GF-D8 (cell line): Measurements from ENCODE around the gene IL1RAPL1.

Experiments
- DNase-seq: peaks from one replicate; lab custom pipeline; 2025; lab: John Stamatoyannopoulos, UW

Gene IL1RAPL1

GRCh38 chrX:29902004-29902403, 1314.8 kb downstream of the IL1RAPL1 start:
- no peak for DNase-seq

GRCh38 chrX:29903360-29903759, 1316.1 kb downstream of the IL1RAPL1 start:
- DNase-seq, result no peak

- DNase-seq, result no peak
Observed at GRCh38 chrX:29911673-29912072, 1324.4 kb downstream of the IL1RAPL1 start.

GRCh38 chrX:29913647-29914046, 1326.4 kb downstream of the IL1RAPL1 start:
- DNase-seq, result no peak

DNA sequence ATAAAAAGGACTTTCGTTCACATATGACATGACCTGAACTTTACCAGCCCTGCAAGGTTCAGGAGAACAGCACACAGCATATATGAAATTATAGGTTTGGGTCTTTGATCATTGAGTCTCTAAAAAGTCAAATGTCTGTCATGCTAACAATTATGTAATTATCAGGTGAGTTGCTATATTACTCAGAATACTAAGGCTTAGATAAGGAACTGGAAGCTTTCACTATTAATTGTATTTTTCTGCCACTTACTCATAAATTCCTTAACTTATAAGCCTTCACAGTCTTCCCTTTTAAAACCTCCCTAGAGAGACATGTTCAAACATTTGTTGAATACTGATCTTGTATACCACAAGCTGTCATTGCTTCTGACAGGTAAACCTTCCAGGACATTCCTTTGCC, 1335.4 kb downstream of the IL1RAPL1 start:
- no peak for DNase-seq

- no peak for DNase-seq
Observed at GRCh38 chrX:29926056-29926455, 1338.8 kb downstream of the IL1RAPL1 start.

GRCh38 chrX:29926659-29927058, 1339.4 kb downstream of the IL1RAPL1 start:
- no peak for DNase-seq

GRCh38 chrX:29935455-29935854, 1348.2 kb downstream of the IL1RAPL1 start:
- DNase-seq, result no peak

- DNase-seq, result no peak
Observed at GRCh38 chrX:29940750-29941149, 1353.5 kb downstream of the IL1RAPL1 start.

GRCh38 chrX:29941287-29941686, 1354.0 kb downstream of the IL1RAPL1 start:
- DNase-seq, result no peak

GRCh38 chrX:29947225-29947624, 1360.0 kb downstream of the IL1RAPL1 start:
- DNase-seq, result no peak

GRCh38 chrX:29948653-29949052, 1361.4 kb downstream of the IL1RAPL1 start:
- DNase-seq, result no peak

- no peak for DNase-seq
Observed at GRCh38 chrX:29952016-29952415, 1364.8 kb downstream of the IL1RAPL1 start.

DNA sequence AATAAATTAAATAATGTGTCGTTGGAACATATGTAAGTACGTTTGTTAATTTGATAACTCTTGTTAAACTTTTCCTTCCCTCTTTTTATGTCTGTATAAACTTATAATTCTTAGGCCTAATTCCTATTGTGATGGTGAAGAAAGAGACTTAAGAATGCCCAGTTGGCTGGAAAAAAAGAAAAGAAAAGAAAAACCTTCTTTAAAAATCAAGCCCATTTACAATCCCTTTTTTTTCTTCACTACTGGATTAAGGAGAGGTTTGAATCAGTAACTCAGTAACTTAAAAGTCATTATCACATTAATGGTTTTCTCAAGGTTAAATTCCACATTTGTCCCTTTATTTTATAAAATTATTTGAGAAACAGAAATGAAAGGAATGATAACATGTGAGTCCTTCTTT, 1374.8 kb downstream of the IL1RAPL1 start:
- DNase-seq, result no peak

DNA sequence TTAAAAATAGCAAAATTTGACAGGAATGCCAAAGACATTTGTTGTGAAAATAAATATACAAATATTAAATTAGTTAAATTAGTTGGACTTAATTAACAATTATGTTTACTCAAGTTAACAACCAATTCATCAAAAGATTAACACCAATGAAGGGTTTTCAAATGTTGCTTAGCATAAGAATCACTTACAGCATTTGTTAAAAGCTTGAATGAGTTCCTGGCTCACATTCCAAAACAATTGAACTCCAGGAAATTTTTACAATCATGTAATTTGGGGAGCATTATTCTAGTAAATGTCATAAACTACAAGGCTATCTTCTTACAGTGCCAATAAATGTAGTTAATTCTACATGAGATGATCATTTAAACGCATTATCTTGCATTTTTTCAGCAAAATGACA, 1378.4 kb downstream of the IL1RAPL1 start:
- DNase-seq, result no peak

GRCh38 chrX:29992083-29992482, 1404.8 kb downstream of the IL1RAPL1 start:
- DNase-seq, result no peak

- DNase-seq, result no peak
Observed at GRCh38 chrX:30005813-30006212, 1418.6 kb downstream of the IL1RAPL1 start.
